Loucy (cell line): ENCODE results near the gene LAMA5.

ENCODE experiments used
- EZH2phosphoT487 ChIP-seq: fragments of 200-600 bp; IDR thresholded peaks from 2 replicates; pipeline ENCODE4 v1.6.1; 2018; ENCODE audit warnings: antibody characterized with exemption, mild to moderate bottlenecking, moderate library complexity, borderline replicate concordance
- TF ChIP-seq, protein P1 (sequence below): fragments of 200-600 bp; sonication (generic); conservative IDR thresholded peaks from 2 replicates; pipeline ENCODE4 v1.5.1; 2014; ENCODE audit warnings: mild to moderate bottlenecking, antibody characterized with exemption, low read length

DNA sequence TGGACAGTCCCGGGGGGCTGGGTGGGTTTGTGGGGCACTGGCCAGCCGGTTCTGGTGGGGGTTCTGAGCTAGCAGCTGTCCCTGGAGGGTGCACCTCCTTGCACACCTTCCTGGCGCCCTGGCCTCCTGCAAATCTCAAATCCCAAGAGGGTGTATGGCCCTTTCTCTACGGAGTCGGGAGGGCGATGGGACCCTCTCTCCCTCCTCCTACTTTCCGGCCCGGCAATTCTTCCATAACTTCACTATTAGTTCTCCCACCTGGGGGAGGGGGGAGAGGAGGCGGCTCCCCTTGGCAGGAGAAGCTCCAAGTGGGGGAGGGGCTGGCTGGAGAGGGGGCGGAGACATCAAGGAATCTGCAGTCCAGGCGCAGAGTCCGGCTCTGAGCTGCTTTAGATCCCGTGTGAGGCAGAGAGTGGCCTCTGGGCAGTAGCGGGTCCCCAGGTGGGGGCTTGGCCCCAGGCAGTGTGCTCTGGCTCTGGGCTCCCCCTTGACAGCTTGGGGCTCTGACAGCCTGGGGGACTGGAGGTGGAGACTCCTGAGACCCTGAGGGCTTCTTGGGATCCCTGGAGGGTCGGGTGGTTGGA, 1.4 kb upstream of the LAMA5 start:
- TF ChIP-seq, protein P1, sequence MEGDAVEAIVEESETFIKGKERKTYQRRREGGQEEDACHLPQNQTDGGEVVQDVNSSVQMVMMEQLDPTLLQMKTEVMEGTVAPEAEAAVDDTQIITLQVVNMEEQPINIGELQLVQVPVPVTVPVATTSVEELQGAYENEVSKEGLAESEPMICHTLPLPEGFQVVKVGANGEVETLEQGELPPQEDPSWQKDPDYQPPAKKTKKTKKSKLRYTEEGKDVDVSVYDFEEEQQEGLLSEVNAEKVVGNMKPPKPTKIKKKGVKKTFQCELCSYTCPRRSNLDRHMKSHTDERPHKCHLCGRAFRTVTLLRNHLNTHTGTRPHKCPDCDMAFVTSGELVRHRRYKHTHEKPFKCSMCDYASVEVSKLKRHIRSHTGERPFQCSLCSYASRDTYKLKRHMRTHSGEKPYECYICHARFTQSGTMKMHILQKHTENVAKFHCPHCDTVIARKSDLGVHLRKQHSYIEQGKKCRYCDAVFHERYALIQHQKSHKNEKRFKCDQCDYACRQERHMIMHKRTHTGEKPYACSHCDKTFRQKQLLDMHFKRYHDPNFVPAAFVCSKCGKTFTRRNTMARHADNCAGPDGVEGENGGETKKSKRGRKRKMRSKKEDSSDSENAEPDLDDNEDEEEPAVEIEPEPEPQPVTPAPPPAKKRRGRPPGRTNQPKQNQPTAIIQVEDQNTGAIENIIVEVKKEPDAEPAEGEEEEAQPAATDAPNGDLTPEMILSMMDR: no peak
- no peak for TF ChIP-seq EZH2phosphoT487
